G401.6 (cell line): ENCODE results near the gene PKD1.

Experiments used
- FAIRE-seq: peaks from 2 replicates; lab custom pipeline; 2012; peaks lifted over from hg19 to GRCh38; lab: Jason Lieb, UNC

PKD1 gene

GRCh38 chr16:2045965-2046892 is 89.5 kb downstream of the PKD1 start:
- FAIRE-seq: no peak

- FAIRE-seq: no peak
Observed at GRCh38 chr16:2044541-2044940, 91.2 kb downstream of the PKD1 start.

GRCh38 chr16:2043667-2044451 is 91.8 kb downstream of the PKD1 start:
- no peak for FAIRE-seq

DNA sequence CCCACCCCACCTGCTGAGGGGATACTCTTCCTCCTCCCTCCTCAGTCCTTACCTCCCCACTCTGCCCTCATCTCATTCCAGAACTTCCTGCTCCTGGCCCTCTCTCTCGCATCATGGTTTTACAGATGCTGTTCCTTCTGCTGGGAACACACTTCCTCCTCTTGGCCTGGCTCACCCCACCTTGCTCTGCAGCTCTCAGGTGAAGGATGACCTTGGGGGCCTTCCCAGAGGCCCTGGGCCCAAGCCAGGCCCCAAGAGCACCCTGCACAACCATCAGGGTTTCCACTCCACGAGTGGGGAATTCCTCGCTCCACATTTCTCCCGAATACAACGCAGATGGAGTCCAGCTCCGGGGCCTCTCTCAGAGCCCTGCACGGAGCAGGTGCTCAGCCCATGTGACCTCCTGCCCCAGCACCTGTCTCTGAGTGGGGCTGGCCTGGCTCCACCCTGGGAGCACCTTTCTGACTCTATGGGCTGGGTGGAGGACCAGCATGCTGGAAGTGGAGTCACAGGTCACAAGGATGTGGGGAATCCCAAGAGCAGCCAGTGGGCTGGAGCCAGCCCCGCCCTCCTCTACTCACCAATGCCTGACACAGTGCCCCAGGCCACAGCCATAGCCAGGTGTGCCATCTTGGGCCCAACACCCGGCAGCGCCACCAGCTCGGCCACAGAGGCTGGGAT is 92.6 kb downstream of the PKD1 start:
- FAIRE-seq: no peak

DNA sequence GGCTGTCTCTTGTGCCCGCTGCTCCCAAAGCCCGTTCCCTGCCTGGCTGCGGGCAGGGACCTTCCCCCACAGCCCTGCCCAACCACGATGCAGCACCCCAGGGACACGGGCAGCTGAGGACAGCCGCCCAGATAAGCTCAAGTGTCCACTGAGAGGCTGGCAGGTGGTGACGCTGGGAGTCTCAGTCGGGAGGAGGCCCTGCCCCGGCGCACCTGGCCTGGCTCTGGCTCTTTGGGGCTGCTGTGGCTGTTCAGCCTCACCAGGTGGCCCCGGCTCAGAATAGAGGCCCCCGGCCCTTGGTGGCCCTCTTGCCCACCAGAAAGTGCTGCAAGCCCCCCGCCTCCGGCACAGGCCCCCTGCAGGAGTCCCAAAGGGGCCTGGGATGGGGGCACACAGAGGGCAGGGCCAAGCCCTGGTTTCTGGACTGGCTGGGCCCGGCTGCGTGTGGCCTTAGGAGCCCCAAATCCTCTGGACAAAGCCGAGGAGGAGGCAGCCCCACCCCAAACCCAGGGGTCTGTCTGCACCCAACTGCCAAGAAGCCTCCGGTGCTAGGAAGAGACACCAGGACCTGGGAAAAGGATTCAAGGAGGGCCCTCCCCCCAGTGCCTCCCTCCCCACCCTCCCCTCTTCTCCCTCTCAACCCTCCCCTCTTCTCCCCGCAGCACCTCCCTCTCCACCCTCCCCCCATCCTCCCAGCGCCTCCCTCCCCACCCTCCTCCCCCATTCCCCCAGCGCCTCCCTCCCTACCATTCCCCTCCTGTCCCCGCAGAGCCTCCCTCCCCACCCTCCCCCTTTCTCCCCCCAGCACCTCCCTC is 93.3 kb downstream of the PKD1 start:
- no peak for FAIRE-seq

DNA sequence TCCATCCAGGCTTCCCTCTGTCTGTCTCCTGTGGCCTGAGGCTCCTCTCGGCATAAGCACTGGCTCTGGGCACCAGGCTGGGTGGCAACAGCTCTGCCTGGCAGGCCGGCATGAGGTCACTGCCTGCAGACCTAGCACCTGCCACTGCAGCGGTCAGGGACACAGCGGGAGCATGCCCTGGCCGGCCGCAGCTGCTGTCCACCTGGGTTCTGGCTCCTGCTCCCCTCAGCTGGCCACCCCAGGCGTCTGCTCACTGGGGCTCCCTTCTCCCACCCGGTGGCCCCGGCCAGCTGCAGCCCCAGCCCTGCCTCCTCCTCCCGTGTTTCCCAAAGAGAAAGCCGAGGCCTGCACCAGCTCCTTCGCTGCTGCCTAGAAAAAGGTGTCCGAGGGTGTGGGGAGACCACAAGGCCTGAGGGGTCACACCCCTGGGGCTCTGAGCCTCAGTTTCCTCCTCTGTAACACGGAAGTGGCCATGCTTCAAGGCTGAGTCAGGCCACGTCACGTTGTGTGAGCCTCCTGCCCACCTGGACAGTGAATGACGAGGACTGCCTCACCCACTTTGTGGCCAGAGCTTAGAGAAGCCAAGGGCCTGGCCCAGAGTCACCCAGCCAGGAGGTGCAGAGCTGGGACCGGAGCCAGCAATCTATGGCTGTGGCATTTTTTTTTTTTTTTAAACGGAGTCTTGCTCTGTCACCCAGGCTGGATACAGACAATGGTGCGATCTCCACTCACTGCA is 94.7 kb downstream of the PKD1 start:
- FAIRE-seq: no peak

- FAIRE-seq: no peak
Observed at GRCh38 chr16:2040041-2040786, 95.5 kb downstream of the PKD1 start.

GRCh38 chr16:2039274-2040031 is 96.2 kb downstream of the PKD1 start:
- FAIRE-seq: no peak
